GM18867 (cell line): ENCODE measurements around the gene DDX4.
A peak's percentile ranks its signal among the peaks of the same experiment; 100 is the strongest.
"Not testable (repeated sequence)": the region's sequence is repeated elsewhere in the genome, so short reads cannot be mapped to it uniquely, and the experiment has no call there.

Experiments used
- ATAC-seq: cut with Tn5 transposase; IDR thresholded peaks from one replicate; pipeline ENCODE4 v1.9.1; 2021; ENCODE audit warnings: mild to moderate bottlenecking, moderate library complexity; ENCODE audit not compliant: unreplicated experiment

Gene DDX4

GRCh38 chr5:55720188-55720703, 17.6 kb upstream of the DDX4 start:
- ATAC-seq = no peak

DNA sequence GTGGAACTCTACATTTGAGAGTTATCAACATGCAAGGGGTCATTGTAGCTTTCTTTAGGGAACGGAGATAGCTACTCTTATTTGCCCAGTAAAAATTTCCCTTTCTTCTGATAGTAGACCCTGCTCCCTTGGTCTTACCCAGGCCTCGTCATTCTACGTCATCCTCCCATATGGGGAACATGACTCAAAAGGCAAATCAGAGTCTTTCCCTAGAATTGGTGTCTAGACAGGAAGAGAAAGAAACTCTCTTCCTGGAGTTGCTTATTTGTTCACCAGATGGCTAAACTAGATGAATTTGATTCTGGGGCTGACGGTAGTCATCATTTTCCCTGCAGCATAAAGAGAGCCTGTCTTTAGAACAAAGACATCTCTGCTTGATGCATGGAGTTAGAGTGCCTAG, 13.6 kb upstream of the DDX4 start:
- no peak for ATAC-seq

GRCh38 chr5:55731848-55732247, 6.0 kb upstream of the DDX4 start:
- no peak for ATAC-seq

DNA sequence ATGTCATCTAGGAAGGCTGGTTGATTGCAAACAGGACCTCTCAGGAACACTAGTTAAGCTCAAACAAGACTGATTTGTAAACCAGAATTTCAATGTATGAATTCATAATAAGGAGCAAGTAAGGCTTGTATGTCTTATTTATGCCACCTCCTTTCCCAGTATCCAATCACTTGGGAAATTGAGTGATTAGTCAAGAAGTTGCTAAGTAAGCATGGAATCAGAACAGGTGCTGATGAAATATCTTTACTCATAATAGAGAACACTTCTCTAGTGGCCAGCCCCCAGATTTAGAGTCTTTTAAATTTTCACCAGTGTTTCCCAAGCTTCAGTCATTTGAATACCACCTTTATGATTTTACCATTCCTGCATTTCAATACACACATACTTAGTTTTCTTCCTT, 5.3 kb upstream of the DDX4 start:
- no peak for ATAC-seq

DNA sequence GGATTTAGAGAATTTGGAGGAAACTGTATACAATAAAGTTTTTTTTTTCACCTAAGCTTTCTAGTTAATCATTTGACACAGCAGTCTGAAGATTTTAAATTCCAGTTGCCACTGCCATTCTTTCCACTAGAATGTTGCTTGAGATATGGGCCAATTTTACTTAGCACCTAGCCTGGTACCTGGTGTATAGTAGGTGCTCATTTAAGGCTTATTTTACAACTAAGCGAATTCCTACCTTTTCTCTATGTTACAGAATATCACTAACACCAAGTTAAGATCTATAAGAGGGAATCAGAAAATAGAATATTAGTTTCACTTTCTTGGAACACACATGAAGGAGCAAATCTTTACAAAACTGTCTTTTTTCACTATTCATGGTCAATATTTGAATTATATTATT, 3.2 kb upstream of the DDX4 start:
- no peak for ATAC-seq

GRCh38 chr5:55742778-55743177, 4.9 kb downstream of the DDX4 start:
- ATAC-seq = no peak

DNA sequence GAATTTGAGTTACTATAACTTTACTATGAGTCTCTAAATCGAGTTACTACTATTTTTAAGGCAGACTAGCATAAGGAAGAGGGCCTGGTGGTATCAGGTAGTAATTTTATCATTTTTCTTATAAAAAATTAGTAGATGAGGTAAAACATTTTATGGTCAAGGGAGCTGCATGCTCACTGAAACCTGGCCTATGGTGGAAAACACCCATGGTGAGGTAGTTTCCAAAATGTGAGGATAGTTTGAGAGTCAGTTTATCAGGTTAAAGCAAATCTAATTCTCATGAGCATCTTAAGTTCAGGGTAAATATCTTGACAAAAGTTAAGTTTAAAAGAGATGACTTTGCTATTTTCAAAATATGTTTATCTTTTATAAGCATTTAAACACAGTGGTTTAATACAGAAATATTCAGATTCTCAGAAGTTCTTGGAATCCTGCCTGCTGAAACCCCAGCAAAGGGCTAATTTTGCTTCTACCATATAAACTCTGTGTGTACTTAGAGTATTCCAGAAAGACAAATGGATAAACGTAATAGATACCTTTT, 10.0 kb downstream of the DDX4 start:
- ATAC-seq = no peak

DNA sequence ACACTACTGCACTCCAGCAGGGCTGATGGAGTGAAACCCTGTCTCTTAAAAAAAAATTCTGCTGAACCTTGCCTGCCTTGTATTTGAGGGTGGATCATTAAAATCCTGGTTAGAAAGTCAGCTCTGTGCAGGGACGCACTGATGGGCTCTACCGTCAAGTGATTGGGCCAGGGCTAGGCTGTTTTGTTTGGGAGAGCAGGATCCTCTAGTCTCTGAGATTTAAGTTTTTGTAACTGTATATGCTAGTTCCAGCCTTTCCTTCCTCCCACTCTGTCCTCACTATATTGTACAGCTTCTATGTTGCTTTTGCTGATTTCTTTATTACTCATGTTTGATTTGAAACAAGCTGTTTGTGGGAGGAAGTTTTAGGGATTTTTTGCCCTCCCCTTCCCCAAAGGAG, 11.5 kb downstream of the DDX4 start:
- no peak for ATAC-seq

DNA sequence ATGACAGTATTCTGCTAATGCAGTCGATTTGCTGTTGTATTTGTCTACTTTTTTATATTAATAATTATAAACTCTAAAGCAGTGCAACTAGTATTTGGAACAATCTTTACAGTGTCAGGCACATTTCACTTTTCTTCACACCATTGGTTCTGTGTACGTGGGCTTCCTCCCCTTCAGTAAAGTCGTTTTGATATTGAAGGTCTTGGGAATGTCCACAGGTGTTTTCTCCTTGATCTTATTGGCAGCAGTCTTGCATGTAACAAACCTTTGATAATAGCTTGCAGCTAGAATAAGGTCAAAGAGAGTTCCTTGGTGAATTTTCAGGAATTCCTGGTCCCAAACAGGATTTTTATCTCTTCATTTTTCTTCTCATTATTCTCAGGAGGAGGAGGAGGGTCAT, 12.2 kb downstream of the DDX4 start:
- no peak for ATAC-seq

- ATAC-seq = no peak
Observed at GRCh38 chr5:55750499-55750898, 12.6 kb downstream of the DDX4 start.

GRCh38 chr5:55758231-55758630, 20.4 kb downstream of the DDX4 start:
- ATAC-seq = no peak

GRCh38 chr5:55758714-55759113, 20.9 kb downstream of the DDX4 start:
- no peak for ATAC-seq

DNA sequence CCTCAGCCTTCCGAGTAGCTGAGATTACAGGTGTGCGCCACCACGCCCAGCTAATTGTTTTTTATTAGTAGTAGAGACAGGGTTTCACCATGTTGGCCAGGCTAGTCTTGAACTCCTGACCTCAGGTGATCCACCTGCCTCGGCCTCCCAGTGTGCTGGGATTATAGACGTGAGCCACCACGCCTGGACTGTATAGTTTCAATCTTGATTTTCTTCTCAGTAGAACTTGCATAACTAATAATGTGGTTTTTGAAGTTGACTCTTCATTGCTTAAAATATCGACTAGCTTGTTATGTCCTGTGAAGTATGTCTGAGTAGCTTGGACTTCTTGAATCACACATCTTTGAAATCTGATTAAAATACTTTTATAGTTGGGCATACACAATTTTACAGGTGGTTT, 23.9 kb downstream of the DDX4 start:
- not testable (repeated sequence) for ATAC-seq

DNA sequence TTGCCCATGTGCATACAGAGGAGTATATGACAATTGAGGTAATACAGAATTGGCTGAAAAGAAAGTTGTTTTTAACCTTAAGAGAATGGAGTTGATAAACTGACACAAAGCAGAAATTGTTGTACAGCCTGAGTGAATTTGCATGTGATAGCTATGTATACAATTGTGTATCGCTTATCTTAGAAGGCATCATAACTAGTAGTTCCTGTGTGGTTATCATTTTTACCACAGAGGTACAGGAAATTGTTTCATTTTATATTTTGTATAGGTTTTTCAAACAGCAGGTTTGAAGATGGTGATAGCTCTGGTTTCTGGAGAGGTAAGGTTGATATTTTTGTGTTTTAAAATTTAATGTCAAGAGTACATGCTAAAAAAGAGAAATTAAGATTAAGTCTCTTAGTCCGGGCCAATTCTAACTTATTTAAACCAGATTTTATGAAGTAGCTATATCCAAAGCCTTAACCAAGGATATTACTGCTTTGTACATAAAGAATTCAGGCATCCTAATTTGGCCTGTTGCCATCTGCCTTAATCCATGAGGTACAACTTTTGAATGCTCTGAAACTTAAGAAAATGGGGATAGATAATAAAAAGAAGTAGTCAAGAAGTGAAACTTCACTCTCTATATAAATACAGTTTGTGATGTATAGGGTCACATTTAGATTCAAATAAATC, 26.0 kb downstream of the DDX4 start:
- peak; percentile 71 for ATAC-seq

DNA sequence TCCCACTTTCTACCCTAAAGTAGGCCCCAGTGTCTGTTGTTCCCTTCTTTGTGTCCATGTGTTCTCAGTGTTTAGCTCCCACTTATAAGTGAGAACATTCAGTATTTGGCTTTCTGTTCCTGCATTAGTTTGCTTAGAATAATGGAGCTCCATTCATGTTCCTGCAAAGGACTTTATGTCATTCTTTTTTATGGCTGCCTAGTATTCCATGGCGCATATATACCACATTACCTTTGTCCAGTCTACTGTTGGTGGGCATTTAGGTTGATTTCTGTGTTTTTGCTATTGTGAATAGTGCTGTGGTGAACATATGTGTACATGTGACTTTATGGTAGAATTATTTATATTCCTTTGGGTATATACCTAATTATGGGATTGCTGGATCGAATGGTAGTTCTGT, 30.4 kb downstream of the DDX4 start:
- no peak for ATAC-seq

GRCh38 chr5:55771175-55771655, 33.4 kb downstream of the DDX4 start:
- ATAC-seq = peak; percentile 71

DNA sequence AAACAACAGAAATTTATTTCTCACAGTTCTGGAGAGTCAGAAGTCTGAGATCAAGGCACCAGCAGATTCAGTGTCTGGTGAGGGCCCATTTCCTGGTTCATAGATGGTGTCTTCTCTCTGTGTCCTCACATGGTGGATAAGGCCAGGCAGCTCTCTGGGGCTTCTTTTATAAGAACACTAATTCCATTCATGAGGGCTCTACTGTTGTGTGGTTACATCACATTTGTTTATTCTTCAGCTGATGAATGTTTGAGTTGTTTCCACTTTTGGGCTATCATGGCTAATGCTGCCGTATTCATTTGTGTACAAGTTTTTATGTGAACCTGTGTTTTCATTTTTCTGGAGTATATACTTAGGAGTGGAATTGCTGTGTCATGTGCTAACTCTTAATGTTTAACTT, 35.2 kb downstream of the DDX4 start:
- no peak for ATAC-seq

DNA sequence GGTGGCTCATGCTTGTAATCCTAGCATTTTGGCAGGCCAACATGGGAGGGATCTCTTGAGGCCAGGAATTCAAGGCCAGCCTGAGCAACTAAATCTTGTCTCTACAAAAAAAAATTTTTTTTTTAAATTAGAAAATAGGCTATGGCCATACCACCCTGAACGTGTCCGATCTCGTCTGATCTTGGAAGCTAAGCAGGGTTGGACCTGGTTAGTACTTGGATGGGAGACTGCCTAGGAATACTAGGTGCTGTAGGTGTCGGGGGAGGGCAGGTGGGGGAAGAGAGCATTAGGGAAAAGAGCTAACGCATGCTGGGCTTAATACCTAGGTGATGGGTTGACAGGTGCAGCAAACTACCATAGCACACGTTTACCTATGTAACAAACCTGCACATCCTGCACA, 39.5 kb downstream of the DDX4 start:
- no peak for ATAC-seq

DNA sequence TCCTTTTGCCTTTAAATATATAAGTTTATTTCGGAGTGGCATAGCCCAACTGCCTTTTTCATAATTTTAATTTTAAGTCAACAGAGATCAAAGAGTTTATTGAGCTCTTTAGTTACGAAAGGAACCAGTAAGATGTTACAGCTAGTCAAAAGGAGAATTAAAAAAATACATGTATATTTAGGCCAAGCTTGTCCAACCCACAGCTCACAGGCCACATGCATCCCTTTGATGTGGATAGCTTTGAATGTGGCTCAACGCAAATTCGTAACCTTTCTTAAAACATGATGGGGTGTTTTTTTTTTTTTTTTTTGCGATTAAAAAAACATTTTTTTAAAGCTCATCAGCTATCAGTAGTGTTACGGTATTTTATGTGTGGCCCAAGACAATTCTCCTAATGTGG, 63.1 kb downstream of the DDX4 start:
- ATAC-seq = no peak

DNA sequence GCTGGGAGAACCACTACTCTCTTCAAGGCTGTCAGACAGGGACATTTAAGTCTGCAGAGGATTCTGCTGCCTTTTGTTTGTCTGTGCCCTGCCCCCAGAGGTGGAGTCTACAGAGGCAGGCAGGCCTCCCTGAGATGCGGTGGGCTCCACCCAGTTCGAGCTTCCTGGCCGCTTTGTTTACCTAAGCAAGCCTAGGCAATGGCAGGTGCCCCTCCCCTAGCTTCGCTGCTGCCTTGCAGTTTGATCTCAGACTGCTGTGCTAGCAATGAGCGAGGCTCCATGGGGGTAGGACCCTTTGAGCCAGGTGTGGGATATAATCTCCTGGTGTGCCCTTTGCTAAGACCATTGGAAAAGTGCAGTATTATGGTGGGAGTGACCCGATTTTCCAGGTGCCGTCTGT, 71.0 kb downstream of the DDX4 start:
- ATAC-seq = not testable (repeated sequence)

DNA sequence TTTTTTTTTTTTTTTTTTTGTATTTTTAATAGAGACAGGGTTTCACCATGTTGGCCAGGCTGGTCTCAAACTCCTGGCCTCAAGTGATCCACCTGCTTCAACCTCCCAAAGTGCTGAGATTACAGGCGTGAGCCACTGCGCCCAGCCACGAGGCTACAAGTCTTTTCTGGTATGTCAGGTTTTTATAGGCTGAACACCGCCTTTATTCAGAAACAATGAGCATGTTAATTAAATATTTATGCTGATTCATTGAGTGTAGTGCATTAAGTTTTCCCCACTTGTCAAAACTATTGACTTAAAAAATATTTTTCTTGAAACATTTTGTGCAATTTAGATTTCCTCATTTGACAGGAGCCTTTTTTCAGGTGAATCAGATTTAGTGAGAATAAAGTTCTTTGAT, 78.1 kb downstream of the DDX4 start:
- ATAC-seq = not testable (repeated sequence)

DNA sequence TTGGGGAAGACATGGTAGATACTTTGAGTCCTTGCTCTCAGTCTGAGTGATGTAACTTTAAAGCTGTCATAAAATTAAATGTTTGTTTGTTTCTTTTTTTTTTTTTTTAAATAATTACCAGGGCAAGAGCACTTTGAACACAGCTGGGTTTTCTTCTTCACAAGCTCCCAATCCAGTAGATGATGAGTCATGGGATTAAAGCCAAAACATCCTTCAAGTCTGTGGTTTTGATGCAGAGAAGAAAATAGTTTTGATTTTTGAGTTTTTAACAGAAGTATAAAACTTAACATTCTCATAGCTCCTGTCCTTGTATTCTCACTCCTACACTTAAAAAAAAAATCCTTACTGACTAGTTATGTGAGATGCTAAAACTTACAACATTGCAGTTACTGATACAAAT, 78.5 kb downstream of the DDX4 start:
- ATAC-seq = no peak

GRCh38 chr5:55817030-55817429, 79.2 kb downstream of the DDX4 start:
- ATAC-seq = no peak
